ENCODE measurements around the gene DHX38. TPM values are rescaled to one million over a fixed set of nuclear protein-coding genes. Genes with fewer than 3 reads are reported as not detected.

The DHX38 gene
- total RNA-seq, 4 donors from 2014 or later, result 36.6 to 98.9 (median 57.5) TPM

DNA sequence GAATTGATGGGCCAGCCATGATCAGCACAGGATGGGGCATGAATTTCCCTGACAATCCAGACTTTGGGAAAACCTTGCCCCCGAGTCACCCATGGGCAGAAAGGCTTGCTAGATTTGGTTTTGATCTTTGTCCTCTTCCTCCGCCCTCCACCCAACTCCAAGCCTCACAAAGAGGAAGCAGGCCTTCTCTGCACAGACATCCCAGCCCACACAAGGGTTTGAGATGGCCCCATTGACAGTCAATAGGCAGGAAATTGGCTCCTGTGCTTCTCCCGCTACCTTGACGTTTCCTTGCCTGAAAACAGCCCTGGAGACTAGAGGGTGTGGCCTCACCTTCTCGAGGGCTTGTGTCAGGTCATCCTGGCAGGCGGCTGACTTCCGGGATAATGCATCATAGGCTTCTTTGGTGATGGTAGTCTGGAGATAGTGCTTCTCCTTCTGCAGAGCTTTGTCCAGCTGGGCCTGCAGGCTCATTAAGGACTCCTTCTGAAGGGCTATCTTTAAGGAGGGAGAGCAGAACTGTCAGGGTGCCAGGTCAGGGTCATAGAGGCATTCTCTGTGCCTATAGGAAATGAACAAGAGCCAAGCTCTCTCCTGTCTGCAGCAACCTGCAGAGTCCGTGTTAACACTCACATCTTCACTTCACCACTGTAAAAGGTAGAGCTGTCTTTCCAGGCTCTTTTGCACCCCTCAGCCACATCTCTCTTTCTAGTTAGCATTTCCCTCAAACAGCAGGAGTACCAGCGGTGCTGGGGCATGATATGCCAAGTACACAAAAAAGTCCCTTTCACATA, 32.2 kb downstream of the DHX38 start:
- WGBS, result 70% methylated on average over 7 of the region's 9 CpGs
- H3K9me3 ChIP-seq, result no peaks in the 10 kb centered on the region
- no peaks in the 10 kb centered on the region for H3K36me3 ChIP-seq
- H3K4me1 ChIP-seq, result peaks cover 12% of the 10 kb centered on the region
- H3K27me3 ChIP-seq, result no peaks in the 10 kb centered on the region
- H3K27ac ChIP-seq, result peak overlapping the region; percentile 41
- no peak for TF ChIP-seq EP300 (IDR thresholded peaks at IDR 0.05)
- TF ChIP-seq, protein P1, sequence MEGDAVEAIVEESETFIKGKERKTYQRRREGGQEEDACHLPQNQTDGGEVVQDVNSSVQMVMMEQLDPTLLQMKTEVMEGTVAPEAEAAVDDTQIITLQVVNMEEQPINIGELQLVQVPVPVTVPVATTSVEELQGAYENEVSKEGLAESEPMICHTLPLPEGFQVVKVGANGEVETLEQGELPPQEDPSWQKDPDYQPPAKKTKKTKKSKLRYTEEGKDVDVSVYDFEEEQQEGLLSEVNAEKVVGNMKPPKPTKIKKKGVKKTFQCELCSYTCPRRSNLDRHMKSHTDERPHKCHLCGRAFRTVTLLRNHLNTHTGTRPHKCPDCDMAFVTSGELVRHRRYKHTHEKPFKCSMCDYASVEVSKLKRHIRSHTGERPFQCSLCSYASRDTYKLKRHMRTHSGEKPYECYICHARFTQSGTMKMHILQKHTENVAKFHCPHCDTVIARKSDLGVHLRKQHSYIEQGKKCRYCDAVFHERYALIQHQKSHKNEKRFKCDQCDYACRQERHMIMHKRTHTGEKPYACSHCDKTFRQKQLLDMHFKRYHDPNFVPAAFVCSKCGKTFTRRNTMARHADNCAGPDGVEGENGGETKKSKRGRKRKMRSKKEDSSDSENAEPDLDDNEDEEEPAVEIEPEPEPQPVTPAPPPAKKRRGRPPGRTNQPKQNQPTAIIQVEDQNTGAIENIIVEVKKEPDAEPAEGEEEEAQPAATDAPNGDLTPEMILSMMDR (IDR thresholded peaks at IDR 0.05), result no peak
- TF ChIP-seq POLR2A (IDR thresholded peaks at IDR 0.05), result no peak
- no peak for TF ChIP-seq POLR2AphosphoS5 (IDR thresholded peaks at IDR 0.05)
- no peak overlapping the region for H3K4me3 ChIP-seq
- DNase-seq (ENCODE audit: low spot score in 2 of 2), result no peak

DNA sequence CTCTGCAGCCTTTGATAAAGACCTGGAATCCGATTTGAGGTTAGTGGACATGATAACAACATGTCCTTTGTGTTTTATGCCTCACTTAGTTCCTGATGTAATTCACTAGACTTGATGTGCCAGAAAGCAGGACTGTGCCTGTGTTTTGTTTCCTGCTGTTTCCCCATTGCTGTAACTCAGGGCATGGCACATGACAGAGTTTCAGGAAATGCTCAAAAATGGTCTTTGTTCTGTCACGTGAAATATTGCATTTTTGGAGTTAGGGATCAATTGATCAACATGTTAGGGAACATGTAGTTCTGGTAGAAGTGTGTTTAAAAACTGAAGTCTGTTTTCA, 32.8 kb downstream of the DHX38 start:
- DNase-seq (ENCODE audit: low spot score in 2 of 2), result no peak
- Histone ChIP-seq H3K9me3 (no peaks in the 10 kb centered on the region), H3K27me3 (no peaks in the 10 kb centered on the region), H3K4me1 (peaks cover 12% of the 10 kb centered on the region), H3K4me3 (no peak overlapping the region), H3K27ac (no peak overlapping the region), H3K36me3 (no peaks in the 10 kb centered on the region)
- WGBS, result 46% methylated on average over 2 of the region's 2 CpGs
- TF ChIP-seq POLR2AphosphoS5 (IDR thresholded peaks at IDR 0.05), result no peak
- TF ChIP-seq, protein P1 (IDR thresholded peaks at IDR 0.05), result no peak
- TF ChIP-seq EP300 (IDR thresholded peaks at IDR 0.05), result no peak
- TF ChIP-seq POLR2A (IDR thresholded peaks at IDR 0.05), result no peak

DNA sequence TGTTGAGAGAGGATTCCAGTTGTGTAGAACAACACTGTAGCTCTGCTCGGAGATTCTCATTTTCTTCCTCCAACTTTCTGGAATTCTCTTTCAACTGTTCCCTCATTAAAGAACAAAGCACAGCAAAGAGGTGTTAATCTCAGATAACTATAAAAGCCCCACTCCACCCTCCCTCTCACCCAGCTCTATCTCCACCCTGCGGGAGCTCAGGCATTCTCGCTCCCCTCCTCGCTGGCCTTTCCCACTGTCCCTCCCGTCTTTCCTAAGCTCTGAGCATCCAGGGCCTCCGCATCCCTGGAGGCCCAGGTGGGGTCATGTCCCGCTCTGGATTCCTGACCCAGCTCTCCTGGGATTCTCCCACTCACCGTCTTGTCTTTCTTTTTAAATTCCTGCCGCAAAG, 35.1 kb downstream of the DHX38 start:
- H3K36me3 ChIP-seq, result no peaks in the 10 kb centered on the region
- no peak overlapping the region for H3K4me3 ChIP-seq
- no peak overlapping the region for H3K27ac ChIP-seq
- TF ChIP-seq, protein P1 (IDR thresholded peaks at IDR 0.05), result no peak
- TF ChIP-seq EP300 (IDR thresholded peaks at IDR 0.05) (no peak), POLR2AphosphoS5 (IDR thresholded peaks at IDR 0.05) (no peak), POLR2A (IDR thresholded peaks at IDR 0.05) (no peak)
- H3K4me1 ChIP-seq, result peaks cover 12% of the 10 kb centered on the region
- no peaks in the 10 kb centered on the region for H3K27me3 ChIP-seq
- H3K9me3 ChIP-seq, result no peaks in the 10 kb centered on the region
- no peak for DNase-seq (ENCODE audit: low spot score in 2 of 2)
- 88% methylated on average over 9 of the region's 9 CpGs for WGBS

DNA sequence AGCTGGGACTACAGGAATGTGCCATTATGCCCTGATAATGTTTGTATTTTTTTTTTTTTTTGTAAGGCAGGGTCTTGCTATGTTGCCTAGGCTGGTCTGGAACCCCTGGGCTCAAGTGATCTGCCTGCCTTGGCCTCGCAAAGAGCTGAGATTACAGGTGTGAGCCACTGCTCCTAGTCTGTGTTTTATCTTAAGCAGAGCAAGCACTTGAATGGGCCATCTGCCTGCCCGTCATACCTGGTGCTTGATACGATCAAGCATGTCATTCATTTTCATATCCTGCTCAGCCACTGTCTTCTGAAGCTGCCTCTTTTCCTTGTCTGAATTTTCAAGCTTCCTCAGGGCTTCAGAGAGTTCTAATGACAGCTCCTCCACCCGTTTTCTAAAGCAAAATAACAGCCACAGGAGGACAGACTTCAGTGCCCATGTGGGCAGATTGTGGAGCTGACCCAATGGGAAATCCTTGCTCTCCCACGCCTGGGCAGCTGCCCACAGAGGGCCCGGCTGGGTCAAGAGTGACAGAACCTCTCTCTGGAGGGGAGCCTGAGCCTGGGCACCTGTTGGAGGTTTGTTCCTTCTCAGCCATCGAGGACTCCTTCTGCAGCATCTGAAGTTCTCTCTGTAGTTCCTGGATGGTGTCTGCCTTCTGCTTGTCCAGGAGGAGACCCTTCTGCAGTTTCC, 36.5 kb downstream of the DHX38 start:
- Histone ChIP-seq H3K27ac (no peak overlapping the region), H3K9me3 (no peaks in the 10 kb centered on the region), H3K36me3 (no peaks in the 10 kb centered on the region), H3K4me1 (peaks cover 9% of the 10 kb centered on the region), H3K4me3 (no peak overlapping the region), H3K27me3 (no peaks in the 10 kb centered on the region)
- WGBS, result 78% methylated on average over 6 of the region's 7 CpGs
- DNase-seq (ENCODE audit: low spot score in 2 of 2), result no peak
- TF ChIP-seq POLR2AphosphoS5 (IDR thresholded peaks at IDR 0.05) (no peak), EP300 (IDR thresholded peaks at IDR 0.05) (no peak), POLR2A (IDR thresholded peaks at IDR 0.05) (no peak)
- TF ChIP-seq, protein P1 (IDR thresholded peaks at IDR 0.05), result no peak

DNA sequence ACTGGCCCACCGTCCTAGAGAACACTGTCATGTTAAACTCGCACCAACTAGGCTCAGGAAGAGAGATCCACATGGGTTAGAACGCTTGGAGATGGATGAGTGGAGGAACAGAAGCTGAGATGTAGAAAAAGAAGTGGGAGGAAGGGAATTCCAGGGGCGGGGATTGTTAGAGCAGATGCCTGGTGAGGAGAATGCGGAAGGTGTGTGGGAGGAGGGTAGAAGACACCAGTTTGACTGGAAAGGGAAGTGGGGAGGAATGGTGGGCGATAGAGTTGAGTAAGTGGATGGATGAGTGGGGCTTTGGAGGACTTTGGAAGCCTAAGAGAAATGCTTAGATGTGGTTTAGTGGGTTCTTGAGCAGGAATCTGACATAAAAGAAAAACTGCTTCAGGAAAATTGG, 37.4 kb downstream of the DHX38 start:
- Histone ChIP-seq H3K27ac (no peak overlapping the region), H3K27me3 (no peaks in the 10 kb centered on the region), H3K4me1 (peaks cover 2% of the 10 kb centered on the region), H3K36me3 (no peaks in the 10 kb centered on the region), H3K4me3 (no peak overlapping the region), H3K9me3 (no peaks in the 10 kb centered on the region)
- DNase-seq (ENCODE audit: low spot score in 2 of 2), result no peak
- 65% methylated on average over 6 of the region's 6 CpGs for WGBS
- TF ChIP-seq, protein P1 (IDR thresholded peaks at IDR 0.05), result no peak
- no peak for TF ChIP-seq POLR2AphosphoS5 (IDR thresholded peaks at IDR 0.05)
- TF ChIP-seq EP300 (IDR thresholded peaks at IDR 0.05), result no peak
- no peak for TF ChIP-seq POLR2A (IDR thresholded peaks at IDR 0.05)

All from suprapubic skin (tissue), 4 donors.